Upper lobe of left lung (tissue), 6 donors: Measurements from ENCODE around the gene GALK1. TPM values are rescaled to one million over a fixed set of nuclear protein-coding genes. Genes with fewer than 3 reads are reported as not detected.
A peak's percentile ranks its signal among the peaks of the same experiment; 100 is the strongest.

ENCODE experiments used
- ATAC-seq, 2 donors: fragments of 200-7000 bp; cut with Tn5 transposase; one replicate each; pipeline ENCODE4 v1.9.1; 2022; ENCODE audit warnings: mild to moderate bottlenecking in 2 of 2, moderate library complexity in 2 of 2; ENCODE audit not compliant: low FRiP score in 2 of 2
- DNase-seq, 2 donors: peaks; one replicate each; pipeline ENCODE4 v3.0.0-alpha.2; 2019 to 2020
- H3K27ac ChIP-seq, 4 donors: fragments of 200-600 bp; sonication (generic); one replicate each; pipeline ENCODE4 v1.5.1; 2016 to 2019
- H3K27me3 ChIP-seq, 4 donors: fragments of 200-600 bp; sonication (generic); one replicate each; pipeline ENCODE4 v1.5.1; 2017 to 2019
- H3K36me3 ChIP-seq, 4 donors: fragments of 200-600 bp; sonication (generic); one replicate each; pipeline ENCODE4 v1.5.1; 2016 to 2019
- H3K4me1 ChIP-seq, 4 donors: fragments of 200-600 bp; sonication (generic); one replicate each; pipeline ENCODE4 v1.5.1; 2018 to 2019
- H3K4me3 ChIP-seq, 4 donors: fragments of 200-600 bp; sonication (generic); one replicate each; pipeline ENCODE4 v1.5.1; 2017 to 2019; ENCODE audit warnings: mild to moderate bottlenecking in 2 of 4, moderate library complexity in 1 of 4
- H3K9me3 ChIP-seq, 4 donors: fragments of 200-600 bp; sonication (generic); one replicate each; pipeline ENCODE4 v1.5.1; 2018 to 2019
- EP300 ChIP-seq, 4 donors: sonication (generic); formaldehyde crosslinking; IDR thresholded peaks; one replicate each; pipeline ENCODE4 v1.5.1; 2017; ENCODE audit warnings: antibody characterized with exemption in 4 of 4, control low read depth in 2 of 4
- POLR2A ChIP-seq, 4 donors: fragments of 450-650 bp; IDR thresholded peaks; one replicate each; pipeline ENCODE4 v1.5.1; 2016 to 2017; ENCODE audit warnings: antibody characterized with exemption in 4 of 4, mild to moderate bottlenecking in 2 of 4
- POLR2AphosphoS5 ChIP-seq, 2 donors: sonication (generic); formaldehyde crosslinking; IDR thresholded peaks; one replicate each; pipeline ENCODE4 v1.5.1; 2017; ENCODE audit warnings: antibody characterized with exemption in 2 of 2
- WGBS, 2 donors: methylation state at CpG; one replicate each; pipeline ENCODE4 v1.1.5; 2017 to 2018; 5-methylcytosine and 5-hydroxymethylcytosine counted together
- total RNA-seq, 6 donors: library from RNA; depleted of rRNA in 4 of 6; stranded (reverse); fragments of >200 nt in 4 of 6; gene quantifications; one replicate each; pipeline versions ENCODE4 v1.1.0 to v1.2.1, GENCODE V29; 2016 to 2021
- TF ChIP-seq, protein P1 (sequence below), 6 experiments: fragments of 450-650 bp in 4 of 6; fragments of 200-600 bp in 2 of 6; sonication (generic) in 2 of 6; IDR thresholded peaks; one replicate each; pipeline ENCODE4 v1.5.1; 2016 to 2019; ENCODE audit warnings: antibody characterized with exemption in 6 of 6
- donor health status: DM: no; HTN: no; CAD: no; lungs with moderate emphysema.
- donor health status: DM: no; HTN: yes; CAD: no; lungs with severe emphysema.

Gene GALK1
- total RNA-seq, 6 donors from 2014 or later = 18.9 to 65.7 (median 40.6) TPM

DNA sequence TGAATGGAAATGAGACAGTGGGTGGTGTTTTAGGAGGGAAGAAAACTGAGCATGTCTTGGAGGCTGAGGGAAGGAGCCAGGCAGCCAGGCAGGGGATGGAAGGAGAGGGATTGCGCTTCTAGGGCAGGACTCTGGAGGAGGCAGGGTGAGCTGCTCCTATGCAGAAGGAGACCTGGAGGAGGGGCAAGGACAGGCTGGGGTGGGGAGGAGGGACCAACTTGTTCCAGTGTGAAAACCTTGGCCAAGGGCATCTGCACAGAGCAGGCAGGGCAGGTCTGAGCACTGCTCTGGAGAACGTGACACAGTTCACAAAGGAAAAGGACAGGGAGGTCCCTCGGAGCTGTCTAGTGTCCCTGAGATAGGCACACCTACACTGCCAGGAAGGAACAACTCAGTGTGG is 5.5 kb downstream of the GALK1 start:
- no peaks in the 10 kb centered on the region for H3K9me3 ChIP-seq
- TF ChIP-seq POLR2AphosphoS5 (IDR thresholded peaks at IDR 0.05) = no peak
- TF ChIP-seq, protein P1, sequence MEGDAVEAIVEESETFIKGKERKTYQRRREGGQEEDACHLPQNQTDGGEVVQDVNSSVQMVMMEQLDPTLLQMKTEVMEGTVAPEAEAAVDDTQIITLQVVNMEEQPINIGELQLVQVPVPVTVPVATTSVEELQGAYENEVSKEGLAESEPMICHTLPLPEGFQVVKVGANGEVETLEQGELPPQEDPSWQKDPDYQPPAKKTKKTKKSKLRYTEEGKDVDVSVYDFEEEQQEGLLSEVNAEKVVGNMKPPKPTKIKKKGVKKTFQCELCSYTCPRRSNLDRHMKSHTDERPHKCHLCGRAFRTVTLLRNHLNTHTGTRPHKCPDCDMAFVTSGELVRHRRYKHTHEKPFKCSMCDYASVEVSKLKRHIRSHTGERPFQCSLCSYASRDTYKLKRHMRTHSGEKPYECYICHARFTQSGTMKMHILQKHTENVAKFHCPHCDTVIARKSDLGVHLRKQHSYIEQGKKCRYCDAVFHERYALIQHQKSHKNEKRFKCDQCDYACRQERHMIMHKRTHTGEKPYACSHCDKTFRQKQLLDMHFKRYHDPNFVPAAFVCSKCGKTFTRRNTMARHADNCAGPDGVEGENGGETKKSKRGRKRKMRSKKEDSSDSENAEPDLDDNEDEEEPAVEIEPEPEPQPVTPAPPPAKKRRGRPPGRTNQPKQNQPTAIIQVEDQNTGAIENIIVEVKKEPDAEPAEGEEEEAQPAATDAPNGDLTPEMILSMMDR (IDR thresholded peaks at IDR 0.05) = no peak
- TF ChIP-seq POLR2A (IDR thresholded peaks at IDR 0.05) = no peak
- no peak for TF ChIP-seq EP300 (IDR thresholded peaks at IDR 0.05)
- H3K4me1 ChIP-seq = peaks cover 10 to 24% (median 14%) of the 10 kb centered on the region in 4 donors
- 80 to 84% methylated on average over 3 of the region's 3 CpGs for WGBS, 2 donors
- ATAC-seq (no peak), DNase-seq (no peak)
- H3K4me3 ChIP-seq = no peak overlapping the region
- peak overlapping the region in 1 of 4 donors; percentile 29 for H3K27ac ChIP-seq
- no peaks in the 10 kb centered on the region for H3K27me3 ChIP-seq
- H3K36me3 ChIP-seq = peaks cover 3 to 47% (median 19%) of the 10 kb centered on the region in 4 donors

DNA sequence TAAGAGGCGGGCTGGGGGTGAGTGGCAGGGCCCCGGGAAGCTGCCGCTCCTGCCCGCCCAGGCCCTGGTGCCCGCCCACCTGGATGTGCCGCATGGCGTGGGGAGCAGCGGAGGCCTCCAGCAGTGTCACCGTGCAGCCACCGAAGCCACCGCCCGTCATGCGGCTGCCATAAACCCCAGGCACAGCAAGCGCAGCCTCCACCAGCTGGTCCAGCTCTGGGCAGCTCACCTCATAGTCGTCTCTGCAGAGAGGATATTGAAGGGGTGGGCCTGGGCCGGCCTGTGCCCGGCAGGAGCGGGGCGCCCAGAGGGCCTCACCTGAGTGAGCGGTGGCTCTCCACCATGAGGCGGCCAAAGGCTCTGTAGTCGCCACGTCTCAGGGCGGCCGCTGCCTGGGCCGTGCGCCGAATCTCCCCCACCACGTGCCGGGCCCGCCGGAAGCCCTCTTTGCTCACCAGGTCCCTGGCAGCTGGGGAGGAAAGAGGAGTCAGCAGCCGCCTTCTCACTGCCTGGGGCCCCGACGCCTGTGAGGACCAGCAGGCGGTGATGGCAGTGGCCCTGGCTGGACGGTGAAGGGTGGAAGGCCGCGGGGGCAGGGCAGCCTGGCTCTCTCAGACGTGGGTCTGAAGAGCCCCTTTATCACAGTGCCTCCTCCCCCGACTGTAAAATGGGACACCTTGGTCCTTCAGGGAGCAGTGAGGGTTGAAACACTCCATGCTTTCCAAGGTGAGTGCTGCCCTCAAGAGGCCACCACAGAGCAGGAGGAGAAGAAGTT is 6.7 kb downstream of the GALK1 start:
- TF ChIP-seq, protein P1 (IDR thresholded peaks at IDR 0.05) = no peak
- TF ChIP-seq EP300 (IDR thresholded peaks at IDR 0.05) (no peak), POLR2AphosphoS5 (IDR thresholded peaks at IDR 0.05) (no peak), POLR2A (IDR thresholded peaks at IDR 0.05) (no peak)
- Histone ChIP-seq H3K27ac (no peak overlapping the region), H3K4me3 (no peak overlapping the region), H3K4me1 (peaks cover 11 to 24% (median 15%) of the 10 kb centered on the region in 4 donors), H3K9me3 (no peaks in the 10 kb centered on the region), H3K27me3 (no peaks in the 10 kb centered on the region), H3K36me3 (peaks cover 3 to 47% (median 19%) of the 10 kb centered on the region in 4 donors)
- 89% methylated on average over 25 of the region's 41 CpGs; no CpG with 5 or more reads in 1 of the 2 donors for WGBS, 2 donors
- DNase-seq (peak in 1 of 2 donors; percentile 83), ATAC-seq (no peak)

DNA sequence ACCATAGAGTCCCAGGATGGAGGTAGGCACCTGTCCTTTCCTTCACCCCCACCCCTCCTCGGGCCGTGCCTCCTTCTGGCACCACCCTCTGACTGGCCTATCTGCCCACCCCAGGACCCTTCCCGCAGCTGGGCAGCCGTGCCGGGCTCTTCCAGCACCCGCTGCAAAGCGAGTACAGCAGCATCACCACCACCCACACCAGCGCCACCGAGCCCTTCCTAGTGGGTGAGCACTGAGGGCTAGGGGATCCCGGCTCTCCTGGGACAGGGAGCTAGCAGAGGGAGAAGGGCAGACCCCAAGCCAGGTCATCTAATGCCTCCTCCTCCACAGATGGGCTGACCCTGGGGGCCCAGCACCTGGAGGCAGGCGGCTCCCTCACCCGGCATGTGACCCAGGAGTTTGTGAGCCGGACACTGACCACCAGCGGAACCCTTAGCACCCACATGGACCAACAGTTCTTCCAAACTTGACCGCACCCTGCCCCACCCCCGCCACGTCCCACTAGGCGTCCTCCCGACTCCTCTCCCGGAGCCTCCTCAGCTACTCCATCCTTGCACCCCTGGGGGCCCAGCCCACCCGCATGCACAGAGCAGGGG is 7.8 kb downstream of the GALK1 start:
- Histone ChIP-seq H3K36me3 (peaks cover 3 to 41% (median 15%) of the 10 kb centered on the region in 4 donors), H3K4me1 (peaks cover 14 to 23% (median 19%) of the 10 kb centered on the region in 4 donors), H3K27ac (no peak overlapping the region), H3K27me3 (no peaks in the 10 kb centered on the region), H3K9me3 (no peaks in the 10 kb centered on the region), H3K4me3 (no peak overlapping the region)
- TF ChIP-seq EP300 (IDR thresholded peaks at IDR 0.05) (no peak), POLR2AphosphoS5 (IDR thresholded peaks at IDR 0.05) (no peak), POLR2A (IDR thresholded peaks at IDR 0.05) (no peak)
- TF ChIP-seq, protein P1 (IDR thresholded peaks at IDR 0.05) = no peak
- 91 to 93% methylated on average over 17 to 20 of the region's 21 CpGs for WGBS, 2 donors
- ATAC-seq (no peak), DNase-seq (no peak)

- Histone ChIP-seq H3K27me3 (no peaks in the 10 kb centered on the region), H3K4me3 (no peak overlapping the region), H3K36me3 (peaks cover 3 to 46% (median 15%) of the 10 kb centered on the region in 4 donors), H3K4me1 (peaks cover 14 to 23% (median 19%) of the 10 kb centered on the region in 4 donors), H3K9me3 (no peaks in the 10 kb centered on the region), H3K27ac (no peak overlapping the region)
- 93 to 94% methylated on average over 3 to 27 of the region's 29 CpGs for WGBS, 2 donors
- TF ChIP-seq, protein P1 (IDR thresholded peaks at IDR 0.05) = no peak
- TF ChIP-seq EP300 (IDR thresholded peaks at IDR 0.05) (no peak), POLR2AphosphoS5 (IDR thresholded peaks at IDR 0.05) (no peak), POLR2A (IDR thresholded peaks at IDR 0.05) (no peak)
- DNase-seq (no peak), ATAC-seq (no peak)
Measured at GRCh38 chr17:75756451-75757085, 8.4 kb downstream of the GALK1 start.
